CD8-positive, alpha-beta memory T cell (primary cell): ENCODE measurements around the gene TMEM169. TPM values are rescaled to one million over a fixed set of nuclear protein-coding genes. Genes with fewer than 3 reads are reported as not detected.

Source experiments
- CTCF ChIA-PET: fragments of 350-600 bp; sonication (Branson Sonifier 250); formaldehyde crosslinking; loops from one replicate; lab custom pipeline; 2021; ENCODE audit warnings: antibody characterized with exemption; lab: Charles Lee
- POLR2A ChIA-PET: fragments of 350-600 bp; sonication (Branson Sonifier 250); formaldehyde crosslinking; loops from one replicate; lab custom pipeline; 2021; ENCODE audit warnings: antibody characterized with exemption; lab: Charles Lee
- DNase-seq, 5 donors: peaks; one replicate each; pipeline versions ENCODE4 v3.0.0 to v3.0.0-alpha.2; 2020 to 2022; ENCODE audit warnings: mixed read lengths in 1 of 5
- H3K27ac ChIP-seq: one replicate; pipeline ENCODE4 v1.7.0; 2013; ENCODE audit warnings: low read depth, mild to moderate bottlenecking, low read length, moderate library complexity
- H3K27me3 ChIP-seq: 2 replicates; pipeline ENCODE4 v1.7.0; 2013; ENCODE audit warnings: low read length, mild to moderate bottlenecking; ENCODE audit not compliant: insufficient read depth, poor library complexity, severe bottlenecking
- H3K36me3 ChIP-seq: 2 replicates; pipeline ENCODE4 v1.7.0; 2013; ENCODE audit warnings: mild to moderate bottlenecking, low read length, moderate library complexity; ENCODE audit not compliant: insufficient read depth
- H3K4me1 ChIP-seq: 2 replicates; pipeline ENCODE4 v1.7.0; 2013; ENCODE audit warnings: mild to moderate bottlenecking, low read length, moderate library complexity; ENCODE audit not compliant: insufficient read depth
- H3K4me3 ChIP-seq: 2 replicates; pipeline ENCODE4 v1.7.0; 2013; ENCODE audit warnings: mild to moderate bottlenecking, low read length
- H3K9me3 ChIP-seq: 2 replicates; pipeline ENCODE4 v1.7.0; 2013; ENCODE audit warnings: mild to moderate bottlenecking, low read length
- H3K27ac Mint-ChIP-seq, 8 donors: one replicate each; pipeline ENCODE4 v1.8.0; 2020 to 2021; ENCODE audit warnings: mixed read lengths in 8 of 8, mild to moderate bottlenecking in 6 of 8, inconsistent platforms in 3 of 8, moderate library complexity in 3 of 8
- H3K27me3 Mint-ChIP-seq, 2 donors: one replicate each; pipeline ENCODE4 v1.8.0; 2020 to 2021; ENCODE audit warnings: mixed read lengths in 2 of 2, mild to moderate bottlenecking in 1 of 2, moderate library complexity in 1 of 2
- H3K36me3 Mint-ChIP-seq, 3 donors: one replicate each; pipeline ENCODE4 v1.8.0; 2020 to 2021; ENCODE audit warnings: mixed read lengths in 3 of 3, inconsistent platforms in 1 of 3, mild to moderate bottlenecking in 1 of 3
- H3K4me1 Mint-ChIP-seq, 3 donors: one replicate each; pipeline ENCODE4 v1.8.0; 2020 to 2021; ENCODE audit warnings: mixed read lengths in 3 of 3, inconsistent platforms in 1 of 3, mild to moderate bottlenecking in 1 of 3
- H3K4me3 Mint-ChIP-seq, 7 donors: one replicate each; pipeline ENCODE4 v1.8.0; 2020 to 2021; ENCODE audit warnings: mixed read lengths in 7 of 7, mild to moderate bottlenecking in 6 of 7, moderate library complexity in 4 of 7, inconsistent platforms in 2 of 7
- H3K9me3 Mint-ChIP-seq, 5 donors: one replicate each; pipeline ENCODE4 v1.8.0; 2020 to 2022; ENCODE audit warnings: mixed read lengths in 5 of 5, mild to moderate bottlenecking in 3 of 5, moderate library complexity in 2 of 5, inconsistent platforms in 1 of 5
- polyA plus RNA-seq: library from polyadenylated mRNA; unstranded; fragments of 300-500 nt; fragmentation: Illumina TruSeq; gene quantifications from one replicate; pipeline ENCODE4 v1.2.3, GENCODE V29; 2021
- total RNA-seq, 2 experiments: library from RNA; stranded (reverse); gene quantifications; one replicate each; pipeline ENCODE4 v1.2.3, GENCODE V29; 2021

The TMEM169 gene, protein sequence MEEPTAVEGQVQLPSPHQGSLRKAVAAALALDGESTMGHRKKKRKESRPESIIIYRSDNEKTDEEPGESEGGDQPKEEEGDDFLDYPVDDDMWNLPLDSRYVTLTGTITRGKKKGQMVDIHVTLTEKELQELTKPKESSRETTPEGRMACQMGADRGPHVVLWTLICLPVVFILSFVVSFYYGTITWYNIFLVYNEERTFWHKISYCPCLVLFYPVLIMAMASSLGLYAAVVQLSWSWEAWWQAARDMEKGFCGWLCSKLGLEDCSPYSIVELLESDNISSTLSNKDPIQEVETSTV
- total RNA-seq: under 1 TPM; 0.63 to 0.73 TPM
- polyA plus RNA-seq: 1.1 TPM

DNA sequence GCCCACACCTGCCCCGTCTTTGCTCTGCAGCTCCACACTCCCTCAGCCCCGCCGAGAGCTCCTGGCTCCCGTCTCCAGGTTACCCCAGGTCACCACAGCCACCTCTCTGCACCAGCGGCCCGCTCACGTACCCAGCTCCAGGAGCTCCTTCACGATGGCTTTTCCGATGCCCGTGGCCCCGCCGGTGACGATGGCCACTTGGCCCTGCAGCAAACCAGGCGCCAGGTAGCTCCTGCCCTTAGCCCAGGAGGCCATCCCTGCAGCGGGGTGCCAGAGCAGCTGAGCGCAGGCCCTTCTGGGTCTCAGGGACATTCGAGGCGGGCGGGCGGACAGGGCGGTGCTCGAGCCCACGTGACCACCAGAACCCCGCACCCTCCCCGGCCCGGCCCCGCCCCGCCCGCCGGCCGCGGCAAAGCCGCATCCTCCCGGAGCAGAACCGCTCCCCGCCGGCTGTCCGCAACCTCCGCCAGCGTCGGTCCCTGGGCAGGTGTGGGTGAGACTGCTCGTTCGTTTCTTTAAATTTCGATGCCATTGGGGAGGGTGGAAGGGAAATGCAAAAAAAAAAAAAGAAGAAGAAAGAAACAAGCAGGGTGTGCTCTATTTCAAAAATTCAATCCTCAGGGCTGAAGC lies at the start of gene TMEM169, which contains the start of gene PECR:
TMEM169 (plus strand) TSS at position 433 of the 630 bp plus-strand sequence. CDS start 14,045 bp downstream, outside the sequence.
PECR (minus strand) TSS at position 323 of the 630 bp plus-strand sequence; CDS start at position 255, 68 bp downstream.
- H3K4me3 Mint-ChIP-seq: peak within 1 kb of the TSS; percentile 86 to 98 (median 93)
- no peaks in the 10 kb centered on the region for H3K36me3 ChIP-seq
- H3K27ac ChIP-seq: peak within 1 kb of the TSS; percentile 59
- DNase-seq: peak; percentile 69 to 82 (median 72)
- no peaks in the 10 kb centered on the region for H3K9me3 Mint-ChIP-seq
- H3K9me3 ChIP-seq: no peaks in the 10 kb centered on the region
- peak within 1 kb of the TSS; percentile 90 for H3K4me3 ChIP-seq
- H3K36me3 Mint-ChIP-seq: peaks cover 0 to 9% (median 2%) of the 10 kb centered on the region in 3 donors
- peaks cover 50 to 67% (median 64%) of the 10 kb centered on the region in 3 donors for H3K4me1 Mint-ChIP-seq
- ChIA-PET POLR2A (interaction anchor here (0.7 to 2.1 kb wide), 5 partner anchors 13 to 330 kb away, joined by 3 to 21 read pairs (median 4); partner anchors contain the start of gene XRCC5), CTCF (interaction anchor here (1.0 to 2.1 kb wide), 7 partner anchors 8 to 38 kb away, joined by 3 to 8 read pairs (median 4); partner anchors contain the start of gene XRCC5)
- peak within 1 kb of the TSS; percentile 69 to 97 (median 94) for H3K27ac Mint-ChIP-seq
- peaks cover 59% of the 10 kb centered on the region for H3K4me1 ChIP-seq
- H3K27me3 Mint-ChIP-seq: no peaks in the 10 kb centered on the region
- no peaks in the 10 kb centered on the region for H3K27me3 ChIP-seq

DNA sequence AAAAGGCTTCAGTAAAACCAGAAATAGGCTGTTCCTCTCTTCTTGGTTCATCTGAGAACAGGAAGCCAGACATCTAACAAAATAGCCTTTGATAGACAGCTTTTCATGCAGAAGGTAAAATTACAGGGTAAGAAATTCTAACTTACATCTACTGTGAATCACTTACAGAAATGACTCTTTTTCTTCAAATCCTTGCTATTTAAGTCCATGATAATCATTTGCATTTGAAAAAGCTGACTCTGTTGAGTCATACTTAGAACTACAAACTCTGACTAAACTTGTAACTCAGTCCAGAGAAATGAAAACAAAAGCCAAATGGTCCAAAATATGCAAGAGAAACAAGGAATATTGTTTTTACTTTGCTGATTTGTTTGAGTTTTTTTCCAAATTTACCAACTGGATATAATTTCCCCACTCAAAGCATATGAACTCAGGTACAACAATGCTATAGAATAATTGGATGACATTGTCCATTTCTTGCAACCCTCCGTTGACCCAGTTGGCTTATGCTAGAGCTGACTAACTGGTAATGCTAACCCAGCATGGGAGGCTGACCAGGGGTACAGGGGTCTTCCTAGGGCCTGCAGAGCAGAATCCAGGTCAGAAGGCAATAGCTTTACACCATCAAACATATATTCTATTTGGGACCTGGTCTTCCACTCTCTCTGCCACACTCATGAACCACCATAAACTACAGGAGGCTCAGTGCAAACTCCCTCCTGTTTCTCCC lies 49.6 kb upstream of the TMEM169 start:
- no peaks in the 10 kb centered on the region for H3K27me3 ChIP-seq
- Mint-ChIP-seq H3K4me1 (peaks cover 3 to 8% (median 3%) of the 10 kb centered on the region in 3 donors), H3K9me3 (no peaks in the 10 kb centered on the region), H3K4me3 (no peak overlapping the region), H3K27me3 (no peaks in the 10 kb centered on the region), H3K27ac (peak overlapping the region in 1 of 8 donors; percentile 35), H3K36me3 (peaks cover 0 to 35% (median 13%) of the 10 kb centered on the region in 3 donors)
- no peak for DNase-seq
- peaks cover 6% of the 10 kb centered on the region for H3K36me3 ChIP-seq
- POLR2A ChIA-PET: no interaction called here
- no peak overlapping the region for H3K27ac ChIP-seq
- no peak overlapping the region for H3K4me3 ChIP-seq
- CTCF ChIA-PET: interaction anchor here (0.9 to 4.8 kb wide), 7 partner anchors 11 to 634 kb away, joined by 3 to 27 read pairs (median 3); partner anchors contain the start of gene XRCC5
- no peaks in the 10 kb centered on the region for H3K4me1 ChIP-seq
- no peaks in the 10 kb centered on the region for H3K9me3 ChIP-seq

DNA sequence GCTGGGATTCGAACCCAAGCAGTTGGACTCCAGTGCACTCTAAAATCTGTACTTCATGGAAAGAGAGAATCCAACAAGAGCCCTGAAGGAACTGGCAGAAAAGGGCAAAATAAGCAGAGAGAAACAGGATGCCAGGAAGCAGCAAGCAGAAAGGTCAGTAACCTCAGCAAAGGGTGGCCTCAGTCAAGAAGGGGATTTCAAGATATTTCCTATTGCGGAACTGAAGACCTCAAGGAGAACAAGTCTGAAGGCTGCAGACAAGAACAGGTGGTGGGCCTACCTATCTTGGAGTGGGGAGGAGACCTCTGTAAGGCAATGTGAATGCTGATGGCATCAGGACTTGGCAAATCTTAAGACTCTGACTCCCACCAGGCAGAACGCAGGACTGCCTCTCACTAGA lies 48.3 kb upstream of the TMEM169 start:
- no peaks in the 10 kb centered on the region for H3K9me3 ChIP-seq
- CTCF ChIA-PET: interaction anchor here (0.6 to 4.8 kb wide), 29 partner anchors 8 to 633 kb away, joined by 3 to 27 read pairs (median 4); partner anchors contain the start of gene XRCC5
- no peak for DNase-seq
- H3K27ac ChIP-seq: no peak overlapping the region
- POLR2A ChIA-PET: no interaction called here
- H3K36me3 ChIP-seq: peaks cover 6% of the 10 kb centered on the region
- H3K27ac Mint-ChIP-seq: no peak overlapping the region
- H3K4me3 Mint-ChIP-seq: no peak overlapping the region
- peaks cover 0 to 42% (median 12%) of the 10 kb centered on the region in 3 donors for H3K36me3 Mint-ChIP-seq
- no peaks in the 10 kb centered on the region for H3K27me3 ChIP-seq
- no peak overlapping the region for H3K4me3 ChIP-seq
- H3K4me1 Mint-ChIP-seq: peaks cover 3 to 8% (median 3%) of the 10 kb centered on the region in 3 donors
- H3K9me3 Mint-ChIP-seq: no peaks in the 10 kb centered on the region
- H3K4me1 ChIP-seq: no peaks in the 10 kb centered on the region
- H3K27me3 Mint-ChIP-seq: no peaks in the 10 kb centered on the region

DNA sequence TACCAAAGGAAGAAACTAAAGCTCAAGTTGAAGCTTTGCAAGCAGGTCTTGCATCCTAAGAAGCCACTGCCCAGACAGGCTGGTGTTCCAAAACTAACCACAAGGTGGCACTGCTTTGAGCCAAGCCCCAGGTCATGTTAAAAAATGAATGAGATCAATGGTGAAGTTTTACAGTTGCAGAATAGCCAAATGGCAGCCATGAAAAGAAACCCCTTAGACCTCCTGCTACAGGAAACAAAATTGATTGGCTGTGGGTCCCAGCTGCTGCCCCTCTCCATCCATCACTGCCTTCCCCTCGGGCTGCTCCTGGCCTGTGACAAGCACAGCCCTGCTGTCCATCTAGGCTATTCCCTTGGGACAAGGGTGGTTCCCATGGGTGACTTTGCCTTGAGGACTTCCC lies 47.7 kb upstream of the TMEM169 start:
- no peaks in the 10 kb centered on the region for H3K4me1 ChIP-seq
- no peak overlapping the region for H3K4me3 Mint-ChIP-seq
- no peak overlapping the region for H3K4me3 ChIP-seq
- peak; percentile 57 to 82 (median 60) for DNase-seq
- H3K36me3 Mint-ChIP-seq: peaks cover 0 to 42% (median 12%) of the 10 kb centered on the region in 3 donors
- no peaks in the 10 kb centered on the region for H3K9me3 ChIP-seq
- ChIA-PET CTCF (interaction anchor here (0.6 to 4.8 kb wide), 30 partner anchors 9 to 632 kb away, joined by 3 to 27 read pairs (median 4); partner anchors contain the start of gene XRCC5), POLR2A (no interaction called here)
- no peak overlapping the region for H3K27ac ChIP-seq
- H3K9me3 Mint-ChIP-seq: no peaks in the 10 kb centered on the region
- H3K27me3 ChIP-seq: no peaks in the 10 kb centered on the region
- no peak overlapping the region for H3K27ac Mint-ChIP-seq
- no peaks in the 10 kb centered on the region for H3K27me3 Mint-ChIP-seq
- H3K4me1 Mint-ChIP-seq: peaks cover 3 to 8% (median 3%) of the 10 kb centered on the region in 3 donors
- H3K36me3 ChIP-seq: peaks cover 6% of the 10 kb centered on the region

DNA sequence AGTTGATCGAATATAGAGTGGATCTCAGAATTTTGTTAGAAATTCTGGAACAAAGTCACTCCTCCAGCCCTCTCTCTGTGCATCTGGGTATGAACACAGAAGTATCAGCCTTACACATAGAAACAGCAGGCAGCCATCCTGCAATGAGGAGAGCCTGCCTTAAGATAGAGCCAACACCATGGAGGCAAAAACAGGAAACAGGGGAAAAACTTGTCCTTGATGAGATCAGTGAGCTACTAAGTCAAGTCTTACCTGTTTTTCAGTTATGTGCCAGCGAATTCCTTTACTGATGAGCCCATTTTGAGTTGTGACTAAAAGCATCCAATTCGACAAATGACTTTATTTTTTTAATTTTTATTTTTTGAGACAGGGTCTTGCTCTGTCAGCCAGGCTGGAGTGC lies 41.8 kb upstream of the TMEM169 start:
- Mint-ChIP-seq H3K9me3 (no peaks in the 10 kb centered on the region), H3K27me3 (no peaks in the 10 kb centered on the region), H3K36me3 (peaks cover 6 to 61% (median 14%) of the 10 kb centered on the region in 3 donors), H3K4me3 (no peak overlapping the region), H3K27ac (peak overlapping the region in 3 of 8 donors; percentile 25 to 74 (median 47)), H3K4me1 (no peaks in the 10 kb centered on the region)
- Histone ChIP-seq H3K36me3 (peaks cover 16% of the 10 kb centered on the region), H3K4me1 (no peaks in the 10 kb centered on the region), H3K9me3 (no peaks in the 10 kb centered on the region), H3K27ac (no peak overlapping the region), H3K27me3 (no peaks in the 10 kb centered on the region), H3K4me3 (no peak overlapping the region)
- no peak for DNase-seq
- CTCF ChIA-PET: interaction anchor here (0.8 kb wide), 1 partner anchor 27 kb away, joined by 3 read pairs; no protein-coding TSS in a partner anchor
- POLR2A ChIA-PET: no interaction called here

DNA sequence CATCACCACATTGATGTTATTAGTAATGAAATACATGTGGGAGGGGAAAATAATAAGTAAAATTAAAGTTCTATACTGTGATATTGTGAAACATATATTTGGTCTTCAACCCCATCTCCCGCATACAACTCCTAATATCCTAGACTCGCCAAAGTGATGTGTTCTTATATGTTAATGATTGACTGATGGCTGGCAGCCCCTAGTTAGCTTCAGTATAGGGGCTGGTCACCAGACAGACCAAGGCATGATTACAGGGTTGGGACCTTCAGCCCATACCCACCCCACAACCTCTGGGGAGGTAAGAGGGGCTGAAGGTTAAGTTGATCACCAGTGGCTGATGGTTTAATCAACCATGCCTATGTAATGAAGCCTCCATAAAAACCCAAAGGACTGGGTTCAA lies 40.3 kb upstream of the TMEM169 start:
- ChIA-PET CTCF (no interaction called here), POLR2A (no interaction called here)
- Mint-ChIP-seq H3K27ac (no peak overlapping the region), H3K4me3 (no peak overlapping the region), H3K9me3 (no peaks in the 10 kb centered on the region), H3K27me3 (no peaks in the 10 kb centered on the region), H3K4me1 (no peaks in the 10 kb centered on the region), H3K36me3 (peaks cover 6 to 61% (median 16%) of the 10 kb centered on the region in 3 donors)
- Histone ChIP-seq H3K36me3 (peaks cover 15% of the 10 kb centered on the region), H3K27me3 (no peaks in the 10 kb centered on the region), H3K4me3 (no peak overlapping the region), H3K9me3 (no peaks in the 10 kb centered on the region), H3K4me1 (no peaks in the 10 kb centered on the region), H3K27ac (no peak overlapping the region)
- no peak for DNase-seq

DNA sequence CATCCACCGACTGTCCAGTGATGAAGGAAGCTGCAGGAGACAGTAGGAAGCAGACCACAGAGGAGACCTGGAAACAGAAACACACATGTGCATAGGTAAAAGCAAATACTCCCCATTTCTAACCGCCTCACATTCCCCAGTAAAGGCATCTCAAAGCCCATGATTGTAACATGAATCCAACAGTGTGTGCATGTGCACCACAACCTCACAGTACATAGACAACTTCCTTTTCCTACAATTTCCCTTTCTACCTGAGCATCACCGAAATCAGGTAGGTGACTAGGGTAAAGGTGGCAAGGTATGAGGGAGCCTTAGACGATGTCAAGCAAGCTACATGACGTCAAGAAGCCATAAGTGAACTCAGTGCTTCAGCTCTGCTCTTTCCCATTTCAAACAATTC lies 37.8 kb upstream of the TMEM169 start:
- H3K27me3 Mint-ChIP-seq: no peaks in the 10 kb centered on the region
- no peaks in the 10 kb centered on the region for H3K9me3 Mint-ChIP-seq
- H3K4me1 ChIP-seq: no peaks in the 10 kb centered on the region
- peaks cover 10% of the 10 kb centered on the region for H3K36me3 ChIP-seq
- no peak for DNase-seq
- no peaks in the 10 kb centered on the region for H3K27me3 ChIP-seq
- H3K9me3 ChIP-seq: no peaks in the 10 kb centered on the region
- peak overlapping the region in 2 of 8 donors; percentile 1 to 64 for H3K27ac Mint-ChIP-seq
- no peak overlapping the region for H3K4me3 ChIP-seq
- CTCF ChIA-PET: interaction anchor here (1.4 kb wide), 1 partner anchor 10 kb away, joined by 6 read pairs; no protein-coding TSS in a partner anchor
- H3K36me3 Mint-ChIP-seq: peaks cover 6 to 63% (median 21%) of the 10 kb centered on the region in 3 donors
- no peak overlapping the region for H3K4me3 Mint-ChIP-seq
- POLR2A ChIA-PET: no interaction called here
- H3K4me1 Mint-ChIP-seq: no peaks in the 10 kb centered on the region
- no peak overlapping the region for H3K27ac ChIP-seq
